ENCODE data around the gene KRTAP2-1.
"Not testable (repeated sequence)": the region's sequence is repeated elsewhere in the genome, so short reads cannot be mapped to it uniquely, and the experiment has no call there.

Gene KRTAP2-1

GRCh38 chr17:41055130-41055529 is 8.0 kb upstream of the KRTAP2-1 start, which contains the start of gene KRTAP2-2:
TSS of gene KRTAP2-2 (minus strand) at chr17:41055230. CDS start at chr17:41055211, 19 bp downstream.
- not testable (repeated sequence) for DNase-seq

- DNase-seq = not testable (repeated sequence)
These were observed 7.4 kb upstream of the KRTAP2-1 start for GRCh38 chr17:41054556-41054955.

- DNase-seq = no peak
These were observed 6.9 kb upstream of the KRTAP2-1 start for GRCh38 chr17:41054025-41054424.

- DNase-seq = no peak
These were observed 5.5 kb upstream of the KRTAP2-1 start for GRCh38 chr17:41052566-41052965.

- DNase-seq = no peak
These were observed 2.0 kb upstream of the KRTAP2-1 start for GRCh38 chr17:41049110-41049509.

- no peak for DNase-seq
These were observed 1.3 kb upstream of the KRTAP2-1 start for GRCh38 chr17:41048441-41048840.

- DNase-seq = no peak
These were observed 4.2 kb downstream of the KRTAP2-1 start for GRCh38 chr17:41042953-41043352.

- DNase-seq = not testable (repeated sequence)
These were observed 6.1 kb downstream of the KRTAP2-1 start, which contains the start of gene KRTAP1-1 for GRCh38 chr17:41040783-41041571. TSS of gene KRTAP1-1 (minus strand) at chr17:41041450. CDS start at chr17:41041397, 53 bp downstream.

- DNase-seq = no peak
These were observed 9.2 kb downstream of the KRTAP2-1 start for GRCh38 chr17:41037853-41038350.

GRCh38 chr17:41034346-41034935 is 12.7 kb downstream of the KRTAP2-1 start, which contains the start of gene KRTAP1-3:
TSS of gene KRTAP1-3 (minus strand) at chr17:41034874. CDS start at chr17:41034821, 53 bp downstream.
- DNase-seq = not testable (repeated sequence)

- no peak for DNase-seq
These were observed 17.4 kb downstream of the KRTAP2-1 start, which contains the start of gene KRTAP1-4 for GRCh38 chr17:41029633-41030245. TSS of gene KRTAP1-4 (minus strand) at chr17:41030195. CDS start at chr17:41030078, 117 bp downstream.

GRCh38 chr17:41026715-41027471 is 20.2 kb downstream of the KRTAP2-1 start, which contains the start of gene KRTAP1-5:
TSS of gene KRTAP1-5 (minus strand) at chr17:41027208. CDS start at chr17:41027155, 53 bp downstream.
- no peak for DNase-seq

GRCh38 chr17:41024697-41025096 is 22.4 kb downstream of the KRTAP2-1 start:
- DNase-seq = no peak

GRCh38 chr17:41020336-41020735 is 26.8 kb downstream of the KRTAP2-1 start:
- no peak for DNase-seq

GRCh38 chr17:41019415-41019814 is 27.7 kb downstream of the KRTAP2-1 start:
- no peak for DNase-seq

GRCh38 chr17:41018541-41018940 is 28.6 kb downstream of the KRTAP2-1 start:
- no peak for DNase-seq

- no peak for DNase-seq
These were observed 30.4 kb downstream of the KRTAP2-1 start for GRCh38 chr17:41016578-41017215.

GRCh38 chr17:41015454-41015853 is 31.7 kb downstream of the KRTAP2-1 start:
- DNase-seq = no peak

- no peak for DNase-seq
These were observed 33.5 kb downstream of the KRTAP2-1 start for GRCh38 chr17:41013606-41014005.

- no peak for DNase-seq
These were observed 33.9 kb downstream of the KRTAP2-1 start for GRCh38 chr17:41013181-41013580.

- DNase-seq = no peak
These were observed 34.6 kb downstream of the KRTAP2-1 start for GRCh38 chr17:41012326-41013120.

All from NCI-H1694 (cell line).